Measurements from ENCODE around the gene STAT5A.

DNA sequence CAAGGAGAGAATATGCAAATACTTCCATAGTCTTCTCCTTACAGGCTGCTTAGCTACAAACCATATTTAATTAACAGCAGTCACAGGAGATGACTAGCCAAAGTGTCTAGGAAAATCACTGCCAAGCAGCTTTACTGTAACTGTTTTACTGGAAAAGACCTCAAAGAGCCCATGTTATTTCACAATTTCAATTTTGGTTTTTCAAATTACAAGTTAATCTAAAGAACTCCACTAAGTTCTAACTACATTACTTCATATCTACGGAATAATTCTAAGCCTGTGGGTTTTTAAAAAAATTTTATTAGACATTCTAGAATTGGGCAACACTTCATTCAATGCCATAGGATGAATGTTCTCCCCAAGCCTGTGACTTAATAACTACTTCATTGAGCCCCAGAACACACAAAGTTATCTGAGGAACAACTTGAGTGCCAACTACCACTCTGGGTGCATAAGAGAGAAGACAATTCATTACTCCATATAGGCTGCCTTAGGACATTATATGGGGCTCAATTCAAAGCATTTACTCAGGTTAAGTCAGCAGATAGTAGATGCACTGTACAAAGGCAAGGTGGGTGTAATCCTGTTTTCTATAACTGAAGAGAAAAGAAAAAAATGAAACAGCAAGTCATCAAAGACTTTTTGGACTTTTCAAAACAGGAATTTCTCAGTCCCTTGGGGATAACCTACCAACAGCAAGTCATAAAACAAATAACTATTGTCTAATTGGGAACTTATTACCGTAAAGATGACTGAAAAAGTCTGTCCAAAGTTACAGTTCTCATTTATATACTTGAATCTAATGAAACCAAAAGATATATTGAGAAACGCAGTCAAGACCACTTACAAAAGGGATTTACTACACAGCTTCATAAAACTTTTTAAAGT is 66.9 kb downstream of the STAT5A start:
- TF ChIP-seq, protein P1, sequence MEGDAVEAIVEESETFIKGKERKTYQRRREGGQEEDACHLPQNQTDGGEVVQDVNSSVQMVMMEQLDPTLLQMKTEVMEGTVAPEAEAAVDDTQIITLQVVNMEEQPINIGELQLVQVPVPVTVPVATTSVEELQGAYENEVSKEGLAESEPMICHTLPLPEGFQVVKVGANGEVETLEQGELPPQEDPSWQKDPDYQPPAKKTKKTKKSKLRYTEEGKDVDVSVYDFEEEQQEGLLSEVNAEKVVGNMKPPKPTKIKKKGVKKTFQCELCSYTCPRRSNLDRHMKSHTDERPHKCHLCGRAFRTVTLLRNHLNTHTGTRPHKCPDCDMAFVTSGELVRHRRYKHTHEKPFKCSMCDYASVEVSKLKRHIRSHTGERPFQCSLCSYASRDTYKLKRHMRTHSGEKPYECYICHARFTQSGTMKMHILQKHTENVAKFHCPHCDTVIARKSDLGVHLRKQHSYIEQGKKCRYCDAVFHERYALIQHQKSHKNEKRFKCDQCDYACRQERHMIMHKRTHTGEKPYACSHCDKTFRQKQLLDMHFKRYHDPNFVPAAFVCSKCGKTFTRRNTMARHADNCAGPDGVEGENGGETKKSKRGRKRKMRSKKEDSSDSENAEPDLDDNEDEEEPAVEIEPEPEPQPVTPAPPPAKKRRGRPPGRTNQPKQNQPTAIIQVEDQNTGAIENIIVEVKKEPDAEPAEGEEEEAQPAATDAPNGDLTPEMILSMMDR (IDR thresholded peaks at IDR 0.05) = no peak
- no peak for TF ChIP-seq POLR2A (IDR thresholded peaks at IDR 0.05)

All from thyroid gland (tissue), 4 donors.